ENCODE measurements around the gene DHRSX.

DHRSX gene

DNA sequence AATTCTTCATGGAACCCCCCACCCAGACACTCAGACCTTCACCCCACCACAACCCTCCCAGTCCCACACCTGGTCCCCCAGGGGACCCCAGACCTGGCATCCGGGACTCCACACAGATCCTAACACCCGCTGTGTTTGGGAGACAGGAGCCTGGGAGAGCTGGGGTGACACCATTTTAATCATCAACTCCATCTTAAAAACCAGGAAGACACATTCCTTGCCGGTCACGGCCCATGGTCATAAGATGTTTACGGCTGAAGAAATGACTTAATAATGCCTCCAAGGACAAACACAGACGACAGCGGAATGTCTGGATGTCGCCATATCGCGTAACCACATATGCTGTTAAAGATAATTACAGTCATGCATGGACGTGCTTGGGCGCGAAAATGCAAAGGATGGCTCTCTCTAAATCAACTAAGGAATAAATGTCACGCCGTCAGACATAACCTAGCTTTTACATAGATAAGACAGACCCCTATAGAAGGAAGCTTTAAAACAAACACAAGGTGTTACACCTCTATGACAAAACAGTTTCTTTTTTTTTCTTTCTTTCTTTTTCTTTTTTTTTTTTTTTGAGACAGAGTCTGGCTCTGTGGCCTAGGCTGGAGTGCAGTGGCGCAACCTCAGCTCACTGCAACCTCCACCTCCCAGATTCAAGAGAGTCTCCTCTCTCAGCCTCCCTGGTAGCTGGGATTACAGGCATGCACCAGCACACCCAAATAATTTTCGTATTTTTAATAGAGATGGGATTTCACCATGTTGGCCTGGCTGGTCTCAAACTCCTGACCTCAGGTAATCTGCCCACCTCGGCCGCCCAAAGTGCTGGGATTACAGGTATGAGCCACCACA is 2.1 kb upstream of the DHRSX start:
- Histone ChIP-seq H3K27me3 (ENCODE audit: low read length) (no peaks in the 10 kb centered on the region), H3K4me2 (ENCODE audit: low read depth, low read length, poor library complexity, severe bottlenecking) (no peak overlapping the region), H4K20me1 (ENCODE audit: low read depth, low read length) (no peaks in the 10 kb centered on the region), H3K9ac (ENCODE audit: low read length) (no peak overlapping the region), H3K4me3 (ENCODE audit: insufficient read depth, low read length, poor library complexity, severe bottlenecking) (no peak overlapping the region), H3F3A (ENCODE audit: insufficient read depth) (0 out of 2 replicates have a peak, but pooled peaks cover 11% of the 10 kb centered on the region), H3K9me3 (ENCODE audit: insufficient read depth, low read length) (no peaks in the 10 kb centered on the region), H3K79me2 (ENCODE audit: insufficient read depth, low read length) (peaks cover 24% of the 10 kb centered on the region), H3K36me3 (ENCODE audit: low read length) (no peaks in the 10 kb centered on the region), H2AFZ (ENCODE audit: low read depth, low read length, severe bottlenecking) (no peak overlapping the region), H3K27ac (ENCODE audit: low read depth, low read length) (no peak overlapping the region), H3K9me2 (replicated peaks; ENCODE audit: insufficient read depth, low read length) (no peaks in the 10 kb centered on the region)
- no peak for TF ChIP-seq EZH2phosphoT487 (conservative IDR thresholded peaks at IDR 0.05; ENCODE audit: low read length)
- TF ChIP-seq, protein P1, sequence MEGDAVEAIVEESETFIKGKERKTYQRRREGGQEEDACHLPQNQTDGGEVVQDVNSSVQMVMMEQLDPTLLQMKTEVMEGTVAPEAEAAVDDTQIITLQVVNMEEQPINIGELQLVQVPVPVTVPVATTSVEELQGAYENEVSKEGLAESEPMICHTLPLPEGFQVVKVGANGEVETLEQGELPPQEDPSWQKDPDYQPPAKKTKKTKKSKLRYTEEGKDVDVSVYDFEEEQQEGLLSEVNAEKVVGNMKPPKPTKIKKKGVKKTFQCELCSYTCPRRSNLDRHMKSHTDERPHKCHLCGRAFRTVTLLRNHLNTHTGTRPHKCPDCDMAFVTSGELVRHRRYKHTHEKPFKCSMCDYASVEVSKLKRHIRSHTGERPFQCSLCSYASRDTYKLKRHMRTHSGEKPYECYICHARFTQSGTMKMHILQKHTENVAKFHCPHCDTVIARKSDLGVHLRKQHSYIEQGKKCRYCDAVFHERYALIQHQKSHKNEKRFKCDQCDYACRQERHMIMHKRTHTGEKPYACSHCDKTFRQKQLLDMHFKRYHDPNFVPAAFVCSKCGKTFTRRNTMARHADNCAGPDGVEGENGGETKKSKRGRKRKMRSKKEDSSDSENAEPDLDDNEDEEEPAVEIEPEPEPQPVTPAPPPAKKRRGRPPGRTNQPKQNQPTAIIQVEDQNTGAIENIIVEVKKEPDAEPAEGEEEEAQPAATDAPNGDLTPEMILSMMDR (IDR thresholded peaks at IDR 0.05; ENCODE audit: insufficient read depth, low read length, poor library complexity, severe bottlenecking) = no peak

DNA sequence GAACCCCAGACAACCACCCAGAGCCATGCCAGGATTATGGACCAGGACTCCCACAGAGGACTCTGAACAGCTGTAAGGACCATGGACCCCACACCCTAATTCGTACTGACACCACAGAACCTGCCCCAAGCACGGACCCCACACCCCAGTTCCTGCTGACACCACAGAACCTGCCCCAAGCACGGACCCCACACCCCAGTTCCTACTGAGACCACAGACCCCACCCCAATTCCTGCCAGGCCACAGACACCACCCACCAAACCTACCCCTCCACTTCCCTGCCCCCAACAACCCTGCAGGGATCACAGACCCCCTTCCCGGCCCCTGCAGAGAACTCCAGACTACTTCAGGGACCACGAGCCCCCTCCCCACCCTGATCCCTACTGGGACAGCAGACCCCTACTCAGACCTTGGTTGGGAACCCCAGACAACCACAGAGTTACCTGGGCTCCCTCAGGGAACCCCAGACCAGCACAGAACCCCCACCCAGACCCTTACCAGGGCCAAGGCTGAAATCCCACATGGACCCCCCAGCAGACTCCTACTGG is 1.4 kb upstream of the DHRSX start:
- no peak overlapping the region for H3K4me3 ChIP-seq (ENCODE audit: insufficient read depth, low read length, poor library complexity, severe bottlenecking)
- H4K20me1 ChIP-seq (ENCODE audit: low read depth, low read length) = no peaks in the 10 kb centered on the region
- H3K4me2 ChIP-seq (ENCODE audit: low read depth, low read length, poor library complexity, severe bottlenecking) = no peak overlapping the region
- no peak overlapping the region for H3K9ac ChIP-seq (ENCODE audit: low read length)
- H3F3A ChIP-seq (ENCODE audit: insufficient read depth) = peaks cover 11% of the 10 kb centered on the region; the same call in 1 of the 2 replicates
- H3K79me2 ChIP-seq (ENCODE audit: insufficient read depth, low read length) = peaks cover 30% of the 10 kb centered on the region
- TF ChIP-seq, protein P1 (IDR thresholded peaks at IDR 0.05; ENCODE audit: insufficient read depth, low read length, poor library complexity, severe bottlenecking) = no peak
- TF ChIP-seq EZH2phosphoT487 (conservative IDR thresholded peaks at IDR 0.05; ENCODE audit: low read length) = no peak
- no peak overlapping the region for H3K27ac ChIP-seq (ENCODE audit: low read depth, low read length)
- no peaks in the 10 kb centered on the region for H3K27me3 ChIP-seq (ENCODE audit: low read length)
- H3K36me3 ChIP-seq (ENCODE audit: low read length) = no peaks in the 10 kb centered on the region
- H3K9me2 ChIP-seq (replicated peaks; ENCODE audit: insufficient read depth, low read length) = no peaks in the 10 kb centered on the region
- no peak overlapping the region for H2AFZ ChIP-seq (ENCODE audit: low read depth, low read length, severe bottlenecking)
- no peaks in the 10 kb centered on the region for H3K9me3 ChIP-seq (ENCODE audit: insufficient read depth, low read length)

DNA sequence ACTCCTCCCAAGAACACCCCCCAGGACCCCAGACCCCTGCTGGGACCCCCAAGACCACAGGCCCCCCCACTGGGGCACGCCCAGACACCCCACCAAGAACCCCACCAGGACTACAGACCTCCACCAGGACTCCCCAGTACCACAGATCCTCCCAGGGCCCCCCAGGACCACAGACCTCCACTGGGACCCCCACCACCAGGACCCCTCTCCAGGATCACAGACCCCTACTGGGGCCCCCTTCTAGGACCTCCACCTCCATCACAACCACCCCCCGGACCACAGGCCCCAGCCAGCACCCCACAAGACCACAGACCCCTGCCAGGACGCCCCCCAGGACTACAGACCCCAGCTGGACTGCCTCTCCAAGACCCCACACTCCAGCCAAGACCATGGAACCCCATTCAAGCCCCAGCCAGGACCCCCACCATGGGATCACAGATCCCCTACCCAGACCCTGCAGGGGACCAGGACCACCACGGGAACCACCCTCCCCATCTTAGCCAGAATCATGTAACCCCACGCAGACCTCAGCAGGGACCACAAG is 855 bp upstream of the DHRSX start:
- Histone ChIP-seq H3K27me3 (ENCODE audit: low read length) (no peaks in the 10 kb centered on the region), H3K9me3 (ENCODE audit: insufficient read depth, low read length) (no peaks in the 10 kb centered on the region), H3K4me3 (ENCODE audit: insufficient read depth, low read length, poor library complexity, severe bottlenecking) (no peak overlapping the region), H4K20me1 (ENCODE audit: low read depth, low read length) (no peaks in the 10 kb centered on the region), H3F3A (ENCODE audit: insufficient read depth) (peaks cover 11% of the 10 kb centered on the region; the same call in 1 of the 2 replicates), H3K36me3 (ENCODE audit: low read length) (no peaks in the 10 kb centered on the region), H3K4me2 (ENCODE audit: low read depth, low read length, poor library complexity, severe bottlenecking) (no peak overlapping the region), H3K27ac (ENCODE audit: low read depth, low read length) (no peak overlapping the region), H3K9ac (ENCODE audit: low read length) (no peak overlapping the region), H2AFZ (ENCODE audit: low read depth, low read length, severe bottlenecking) (no peak overlapping the region), H3K79me2 (ENCODE audit: insufficient read depth, low read length) (peaks cover 30% of the 10 kb centered on the region), H3K9me2 (replicated peaks; ENCODE audit: insufficient read depth, low read length) (no peaks in the 10 kb centered on the region)
- TF ChIP-seq, protein P1 (IDR thresholded peaks at IDR 0.05; ENCODE audit: insufficient read depth, low read length, poor library complexity, severe bottlenecking) = no peak
- TF ChIP-seq EZH2phosphoT487 (conservative IDR thresholded peaks at IDR 0.05; ENCODE audit: low read length) = no peak

Data from SU-DHL-6 (cell line).